Tibial nerve (tissue), 4 donors: ENCODE data around the gene GADD45A. TPM values are rescaled to one million over a fixed set of nuclear protein-coding genes. Genes with fewer than 3 reads are reported as not detected.
A peak's percentile ranks its signal among the peaks of the same experiment; 100 is the strongest.

ENCODE experiments used
- DNase-seq, 2 donors: peaks; one replicate each; pipeline ENCODE4 v3.0.0-alpha.2; 2019; ENCODE audit warnings: low spot score in 2 of 2
- H3K27ac ChIP-seq, 4 donors: fragments of 200-600 bp; sonication (generic) in 3 of 4; one replicate each; pipeline ENCODE4 v1.5.1; 2017 to 2019; ENCODE audit warnings: mild to moderate bottlenecking in 1 of 4
- H3K27me3 ChIP-seq, 2 donors: fragments of 200-600 bp; sonication (generic) in 1 of 2; one replicate each; pipeline versions ENCODE4 v1.5.1 to v1.6.0; 2017 to 2019
- H3K36me3 ChIP-seq, 3 donors: fragments of 200-600 bp; sonication (generic); one replicate each; pipeline ENCODE4 v1.5.1; 2018 to 2019
- H3K4me1 ChIP-seq, 4 donors: fragments of 200-600 bp; sonication (generic) in 3 of 4; one replicate each; pipeline ENCODE4 v1.5.1; 2017 to 2019
- H3K4me3 ChIP-seq, 4 donors: fragments of 200-600 bp; sonication (generic) in 3 of 4; one replicate each; pipeline ENCODE4 v1.5.1; 2017 to 2019; ENCODE audit warnings: mild to moderate bottlenecking in 1 of 4, moderate library complexity in 1 of 4
- H3K9me3 ChIP-seq, 4 donors: fragments of 200-600 bp; sonication (generic) in 3 of 4; one replicate each; pipeline ENCODE4 v1.5.1; 2017 to 2019
- EP300 ChIP-seq, 2 donors: sonication (generic); formaldehyde crosslinking; IDR thresholded peaks; one replicate each; pipeline ENCODE4 v1.6.1; 2017; ENCODE audit warnings: antibody characterized with exemption in 2 of 2, mild to moderate bottlenecking in 1 of 2
- POLR2A ChIP-seq, 2 donors: fragments of 450-650 bp; IDR thresholded peaks; one replicate each; pipeline ENCODE4 v1.6.1; 2017; ENCODE audit warnings: antibody characterized with exemption in 2 of 2, mild to moderate bottlenecking in 2 of 2, moderate library complexity in 2 of 2
- WGBS, 2 donors: methylation state at CpG; one replicate each; pipeline ENCODE4 v1.1.5; 2018; 5-methylcytosine and 5-hydroxymethylcytosine counted together
- total RNA-seq, 4 donors: library from RNA; depleted of rRNA; stranded (reverse); fragments of >200 nt; gene quantifications; one replicate each; pipeline ENCODE4 v1.1.0, GENCODE V29; 2016
- TF ChIP-seq, protein P1 (sequence below), 5 experiments: fragments of 200-600 bp in 3 of 5; fragments of 450-650 bp in 2 of 5; sonication (generic) in 3 of 5; IDR thresholded peaks; one replicate each; pipeline ENCODE4 v1.5.1; 2016 to 2019; ENCODE audit warnings: antibody characterized with exemption in 5 of 5, mild to moderate bottlenecking in 3 of 5, moderate library complexity in 2 of 5

Gene GADD45A
- total RNA-seq, 4 donors from 2014 or later, result 53.1 to 95.4 (median 72.9) TPM

DNA sequence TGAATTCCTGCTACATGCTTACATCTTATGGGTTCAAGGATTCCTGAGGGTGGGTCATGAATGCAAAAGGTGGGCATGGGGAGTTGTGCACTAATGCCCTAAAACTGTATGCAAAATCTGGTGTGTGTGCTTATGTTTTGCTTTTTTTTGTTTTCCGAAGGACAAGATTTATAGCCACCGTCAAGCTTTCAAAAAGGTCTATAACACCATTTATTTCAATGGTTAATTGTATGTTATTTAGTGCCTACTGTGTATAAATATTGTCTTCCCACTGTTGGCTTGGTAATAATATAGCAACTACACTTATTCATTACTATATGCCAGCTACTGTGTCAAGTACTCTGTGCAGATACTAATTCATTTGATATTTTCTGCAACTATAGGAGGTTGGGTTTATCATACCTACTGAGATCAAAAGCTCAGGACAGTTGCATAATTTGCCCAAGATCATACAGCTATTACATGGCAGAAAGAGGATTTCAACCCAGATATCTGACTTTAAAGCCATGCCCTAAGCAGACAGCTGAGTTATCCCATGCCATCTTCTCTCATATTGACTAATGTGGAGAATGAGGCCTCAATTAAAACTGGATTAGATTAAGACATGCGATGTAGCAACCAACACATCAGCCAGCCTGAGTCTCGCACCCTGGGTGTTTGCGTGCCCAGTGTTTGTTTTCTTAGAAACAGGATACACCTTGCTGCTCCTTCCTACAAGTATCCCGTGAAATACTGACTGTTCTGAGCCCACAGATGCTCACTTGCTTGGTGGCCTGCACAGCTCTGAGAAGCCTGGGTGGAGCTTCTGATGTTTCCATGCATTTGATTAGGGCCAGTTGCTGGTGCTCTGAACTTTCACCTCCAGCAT is 34.6 kb downstream of the GADD45A start:
- Histone ChIP-seq H3K27me3 (no peaks in the 10 kb centered on the region), H3K4me1 (peaks cover 0 to 81% (median 38%) of the 10 kb centered on the region in 4 donors), H3K9me3 (no peaks in the 10 kb centered on the region), H3K4me3 (no peak overlapping the region), H3K27ac (peak overlapping the region in 2 of 4 donors; percentile 45 to 87), H3K36me3 (no peaks in the 10 kb centered on the region)
- TF ChIP-seq POLR2A (IDR thresholded peaks at IDR 0.05) (no peak), EP300 (IDR thresholded peaks at IDR 0.05) (no peak)
- TF ChIP-seq, protein P1, sequence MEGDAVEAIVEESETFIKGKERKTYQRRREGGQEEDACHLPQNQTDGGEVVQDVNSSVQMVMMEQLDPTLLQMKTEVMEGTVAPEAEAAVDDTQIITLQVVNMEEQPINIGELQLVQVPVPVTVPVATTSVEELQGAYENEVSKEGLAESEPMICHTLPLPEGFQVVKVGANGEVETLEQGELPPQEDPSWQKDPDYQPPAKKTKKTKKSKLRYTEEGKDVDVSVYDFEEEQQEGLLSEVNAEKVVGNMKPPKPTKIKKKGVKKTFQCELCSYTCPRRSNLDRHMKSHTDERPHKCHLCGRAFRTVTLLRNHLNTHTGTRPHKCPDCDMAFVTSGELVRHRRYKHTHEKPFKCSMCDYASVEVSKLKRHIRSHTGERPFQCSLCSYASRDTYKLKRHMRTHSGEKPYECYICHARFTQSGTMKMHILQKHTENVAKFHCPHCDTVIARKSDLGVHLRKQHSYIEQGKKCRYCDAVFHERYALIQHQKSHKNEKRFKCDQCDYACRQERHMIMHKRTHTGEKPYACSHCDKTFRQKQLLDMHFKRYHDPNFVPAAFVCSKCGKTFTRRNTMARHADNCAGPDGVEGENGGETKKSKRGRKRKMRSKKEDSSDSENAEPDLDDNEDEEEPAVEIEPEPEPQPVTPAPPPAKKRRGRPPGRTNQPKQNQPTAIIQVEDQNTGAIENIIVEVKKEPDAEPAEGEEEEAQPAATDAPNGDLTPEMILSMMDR (IDR thresholded peaks at IDR 0.05), result no peak
- DNase-seq, result no peak
- 78 to 94% methylated on average over 6 of the region's 6 CpGs for WGBS, 2 donors

DNA sequence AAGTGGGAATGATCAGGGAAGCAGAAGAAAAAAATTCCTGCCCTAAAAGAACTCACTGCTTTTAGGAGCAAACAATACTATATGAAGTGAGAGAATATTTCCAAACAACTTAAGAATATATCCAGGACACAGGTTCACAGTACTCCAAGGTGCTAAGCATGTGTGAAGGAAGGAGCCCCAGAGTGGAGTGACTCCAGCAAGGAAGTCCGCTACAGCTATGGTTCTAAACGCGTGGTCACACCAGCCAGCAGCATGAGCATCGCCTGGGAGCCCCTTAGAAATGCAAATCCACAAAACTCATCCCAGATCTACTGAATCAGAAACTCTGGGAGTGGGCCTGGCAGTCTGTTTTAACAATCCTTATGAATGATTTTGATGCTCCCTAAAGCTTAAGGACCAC is 36.1 kb downstream of the GADD45A start:
- 89 to 96% methylated on average over 4 of the region's 4 CpGs for WGBS, 2 donors
- Histone ChIP-seq H3K4me3 (no peak overlapping the region), H3K9me3 (no peaks in the 10 kb centered on the region), H3K4me1 (peaks cover 0 to 83% (median 45%) of the 10 kb centered on the region in 4 donors), H3K27me3 (no peaks in the 10 kb centered on the region), H3K36me3 (no peaks in the 10 kb centered on the region), H3K27ac (peak overlapping the region in 2 of 4 donors; percentile 72 to 87)
- no peak for TF ChIP-seq POLR2A (IDR thresholded peaks at IDR 0.05)
- no peak for TF ChIP-seq EP300 (IDR thresholded peaks at IDR 0.05)
- TF ChIP-seq, protein P1 (IDR thresholded peaks at IDR 0.05), result no peak
- DNase-seq, result no peak

DNA sequence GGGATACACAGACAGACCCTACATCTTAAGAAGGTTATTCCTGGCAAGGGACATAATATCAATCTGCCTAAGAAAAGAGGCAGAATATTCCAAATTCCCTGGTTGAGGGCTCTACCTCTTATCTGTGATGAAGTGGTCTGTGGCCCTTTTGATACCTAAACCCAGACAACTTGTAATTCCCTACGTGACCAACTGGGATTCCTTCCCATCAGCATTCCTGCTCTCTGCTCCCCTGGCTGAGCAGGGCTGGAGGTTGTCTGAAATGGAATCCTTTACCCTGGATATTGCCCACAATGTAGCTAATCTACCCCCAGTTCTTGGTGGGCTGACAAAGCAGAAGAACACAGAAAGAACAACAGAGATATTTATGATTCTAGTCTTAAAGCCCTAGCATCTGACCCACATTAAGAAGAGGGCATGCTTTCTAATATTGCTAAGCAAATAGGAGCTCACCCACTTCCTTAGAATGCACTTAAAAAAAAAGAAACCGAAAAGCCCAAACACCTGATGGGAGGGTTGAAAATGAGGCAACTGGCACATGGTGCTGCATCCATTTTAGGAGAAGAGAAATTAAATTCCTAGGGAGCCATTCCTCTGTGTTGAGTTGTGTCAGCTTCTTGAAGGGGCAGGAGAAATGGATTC is 36.8 kb downstream of the GADD45A start:
- Histone ChIP-seq H3K27me3 (no peaks in the 10 kb centered on the region), H3K9me3 (no peaks in the 10 kb centered on the region), H3K4me3 (no peak overlapping the region), H3K27ac (peak overlapping the region in 3 of 4 donors; percentile 21 to 87 (median 72)), H3K36me3 (no peaks in the 10 kb centered on the region), H3K4me1 (peaks cover 0 to 79% (median 42%) of the 10 kb centered on the region in 4 donors)
- TF ChIP-seq POLR2A (IDR thresholded peaks at IDR 0.05), result no peak
- TF ChIP-seq, protein P1 (IDR thresholded peaks at IDR 0.05), result no peak
- TF ChIP-seq EP300 (IDR thresholded peaks at IDR 0.05), result no peak
- 63 to 74% methylated on average over 2 of the region's 2 CpGs for WGBS, 2 donors
- no peak for DNase-seq

DNA sequence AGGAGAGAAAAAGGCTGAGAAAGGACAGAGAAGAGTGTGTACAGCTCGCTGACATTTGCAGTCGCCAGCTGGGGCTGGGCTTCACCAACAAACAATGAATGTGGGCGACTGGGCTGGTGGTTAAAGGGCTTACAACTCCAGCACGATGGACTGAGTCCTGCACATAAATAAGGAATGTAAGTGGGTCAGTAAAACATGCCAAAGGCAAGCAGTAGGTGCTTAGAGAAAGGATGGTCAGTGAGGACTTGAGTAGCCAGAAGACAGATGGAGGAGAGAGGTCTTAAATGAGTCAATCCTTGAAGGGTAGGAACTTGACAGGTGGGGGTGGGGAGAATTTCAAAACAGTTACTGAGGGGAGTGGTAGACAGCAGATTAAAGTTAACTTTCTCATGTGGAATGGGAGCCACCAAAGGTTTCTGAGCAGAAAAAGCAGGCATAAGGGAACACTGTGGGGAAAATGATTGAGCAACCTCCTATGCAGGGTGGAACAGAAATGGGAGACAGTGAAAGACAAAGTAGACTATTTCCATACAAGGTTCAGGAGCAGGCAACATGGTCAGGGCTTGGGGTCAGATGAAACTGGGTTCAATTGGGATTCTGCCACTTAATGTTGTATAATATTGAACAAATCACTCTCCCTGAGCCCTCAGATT is 37.4 kb downstream of the GADD45A start:
- TF ChIP-seq POLR2A (IDR thresholded peaks at IDR 0.05) (no peak), EP300 (IDR thresholded peaks at IDR 0.05) (peak in 1 of 2 donors; percentile 26)
- TF ChIP-seq, protein P1 (IDR thresholded peaks at IDR 0.05), result no peak
- H3K4me3 ChIP-seq, result no peak overlapping the region
- 48 to 49% methylated on average over 4 of the region's 4 CpGs for WGBS, 2 donors
- no peaks in the 10 kb centered on the region for H3K27me3 ChIP-seq
- H3K9me3 ChIP-seq, result no peaks in the 10 kb centered on the region
- DNase-seq, result no peak
- H3K4me1 ChIP-seq, result peaks cover 0 to 74% (median 36%) of the 10 kb centered on the region in 4 donors
- H3K27ac ChIP-seq, result peak overlapping the region in 2 of 4 donors; percentile 72 to 87
- no peaks in the 10 kb centered on the region for H3K36me3 ChIP-seq
